ENCODE results near the gene KRT74. TPM values are rescaled to one million over a fixed set of nuclear protein-coding genes. Genes with fewer than 3 reads are reported as not detected.

Gene KRT74
- total and polyA plus RNA-seq, 2 of the 8 experiments (the other 6 are each of a cell fraction or from before 2014, with no cell fraction given), result not detected

GRCh38 chr12:52606581-52607218 lies 33.1 kb upstream of the KRT74 start (continued):
- TF ChIP-seq MAFK (IDR thresholded peaks at IDR 0.05; ENCODE audit: low read depth, low read length) (no peak), EP300 (IDR thresholded peaks at IDR 0.05; ENCODE audit: borderline replicate concordance in 1 of 2, low read depth in 2 of 2, low read length in 2 of 2) (no peak), NANOG (IDR thresholded peaks at IDR 0.05; ENCODE audit: insufficient read depth, low read depth, low read length, poor library complexity, severe bottlenecking) (no peak)
